Sciatic nerve (tissue), 2 donors: ENCODE results near the gene KLHL29. TPM values are rescaled to one million over a fixed set of nuclear protein-coding genes. Genes with fewer than 3 reads are reported as not detected.
A peak's percentile ranks its signal among the peaks of the same experiment; 100 is the strongest.

ENCODE experiments used
- ATAC-seq: fragments of 200-7000 bp; cut with Tn5 transposase; one replicate; pipeline ENCODE4 v1.9.1; 2020; ENCODE audit warnings: mild to moderate bottlenecking, moderate library complexity
- DNase-seq: peaks from one replicate; pipeline ENCODE4 v3.0.0-alpha.2; 2020; ENCODE audit warnings: low spot score
- intact Hi-C: fragments of 100-400 bp; cut with DNase I; formaldehyde crosslinking; loops from one replicate; pipeline ENCODE4 v1.14.2; 2022
- total RNA-seq: library from RNA; stranded (reverse); fragmentation: NEBNext Ultra II Directional; extraction: Animal tissue kit (Norgen Biotek cat#: 25700); gene quantifications from one replicate; pipeline ENCODE4 v1.2.1, GENCODE V29; 2021
- donor health status: DM: no; HTN: no; CAD: no.
- donor health status: DM: no; HTN: no; CAD: no.

Gene KLHL29
- total RNA-seq, 1 donor from 2014 or later = 31.7 TPM

DNA sequence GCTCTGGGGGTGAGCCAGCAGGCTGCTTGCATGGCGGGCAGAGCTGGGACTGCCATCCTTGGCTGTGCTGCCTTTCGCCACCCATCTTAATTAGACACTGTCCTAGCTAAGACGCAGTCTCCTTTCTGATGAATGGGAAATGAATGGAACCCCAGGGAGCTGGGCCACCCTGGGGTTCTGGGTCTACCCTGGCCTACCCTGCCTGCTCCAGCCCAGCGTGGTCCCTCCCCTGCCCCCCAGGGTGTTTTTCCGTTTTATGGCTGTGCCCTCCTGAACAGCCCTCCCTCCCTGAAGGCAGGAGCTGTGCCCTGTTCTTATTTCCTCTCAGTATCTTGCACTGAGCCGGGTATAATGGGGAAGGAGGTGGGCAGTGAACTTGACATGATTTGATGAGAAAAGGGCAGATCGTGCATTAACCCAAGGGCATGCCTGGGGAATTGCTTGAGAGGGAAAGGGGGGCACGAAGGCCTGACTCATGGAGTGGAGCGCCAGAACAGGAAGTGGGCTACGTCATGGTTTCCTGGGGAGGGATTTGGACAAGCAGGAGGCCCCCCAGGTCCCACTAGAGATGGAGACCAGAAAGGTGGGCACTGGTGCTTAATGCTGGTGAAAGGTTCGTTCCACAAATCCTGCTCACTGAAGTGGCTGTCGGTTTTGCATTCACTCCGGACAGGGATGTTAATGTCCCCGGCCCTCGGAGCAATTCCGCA lies 165.0 kb downstream of the KLHL29 start:
- intact Hi-C loops = no loop called here
- ATAC-seq (no peak), DNase-seq (no peak)

GRCh38 chr2:23550553-23550952 lies 165.6 kb downstream of the KLHL29 start:
- peak; percentile 4 for ATAC-seq
- intact Hi-C loops = no loop called here
- no peak for DNase-seq

- DNase-seq = no peak
- intact Hi-C loops = no loop called here
- ATAC-seq = no peak
Observed at GRCh38 chr2:23551875-23552274, 166.9 kb downstream of the KLHL29 start.

- DNase-seq (no peak), ATAC-seq (no peak)
- intact Hi-C loops = no loop called here
Observed at GRCh38 chr2:23553561-23553960, 168.6 kb downstream of the KLHL29 start.

DNA sequence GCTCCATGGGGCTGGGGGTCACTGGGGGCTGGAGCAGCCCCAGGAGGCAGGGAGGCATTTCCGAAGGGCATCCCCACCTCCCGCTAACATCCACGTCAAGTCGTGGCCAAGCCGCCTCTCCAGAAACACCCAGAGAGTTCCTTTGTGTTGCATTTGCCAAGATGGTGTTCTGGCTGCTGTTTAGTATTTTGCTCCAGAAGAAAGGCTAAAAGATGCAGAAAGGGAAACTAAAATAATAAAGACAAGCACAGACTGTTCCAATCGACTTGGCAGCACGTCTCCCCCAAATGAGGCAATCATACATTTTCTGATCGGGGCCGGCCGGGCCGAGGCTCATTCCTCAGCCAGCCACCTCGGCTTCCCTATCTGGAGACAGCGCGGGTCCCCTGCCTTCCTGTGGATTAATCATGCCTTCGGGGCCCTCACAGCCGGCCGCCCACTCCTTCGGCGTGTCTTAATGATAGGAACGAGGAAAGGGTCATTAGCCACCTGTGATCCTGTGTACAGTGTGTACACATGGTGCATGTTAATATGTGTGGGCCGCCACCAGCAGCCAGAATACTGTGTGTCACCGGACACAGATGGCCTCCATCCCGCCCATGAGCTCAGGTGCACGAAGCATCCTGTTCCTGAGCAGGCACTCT lies 169.2 kb downstream of the KLHL29 start:
- peak; percentile 79 for ATAC-seq
- no peak for DNase-seq
- intact Hi-C loops = no loop called here

DNA sequence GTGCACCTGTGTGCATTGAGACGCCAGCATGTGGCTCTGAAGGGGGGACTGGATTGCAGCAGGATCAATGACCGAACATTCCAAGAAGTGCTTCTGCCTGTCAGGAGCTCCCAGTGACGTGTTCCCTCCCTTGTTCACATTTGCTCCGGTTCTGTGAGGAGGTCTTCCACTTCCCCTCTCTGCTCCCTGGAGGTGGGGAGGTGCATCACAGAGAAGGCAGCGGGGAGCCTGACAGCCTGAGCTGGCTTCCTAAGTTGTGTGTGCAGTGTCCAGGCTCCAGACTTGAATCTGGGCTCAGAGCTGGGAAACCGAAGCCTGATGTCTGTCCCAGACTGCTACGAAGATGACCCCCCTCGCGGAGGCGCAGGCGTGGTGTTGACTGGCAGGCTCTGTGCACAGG lies 171.0 kb downstream of the KLHL29 start:
- DNase-seq (no peak), ATAC-seq (no peak)
- intact Hi-C loops = no loop called here

DNA sequence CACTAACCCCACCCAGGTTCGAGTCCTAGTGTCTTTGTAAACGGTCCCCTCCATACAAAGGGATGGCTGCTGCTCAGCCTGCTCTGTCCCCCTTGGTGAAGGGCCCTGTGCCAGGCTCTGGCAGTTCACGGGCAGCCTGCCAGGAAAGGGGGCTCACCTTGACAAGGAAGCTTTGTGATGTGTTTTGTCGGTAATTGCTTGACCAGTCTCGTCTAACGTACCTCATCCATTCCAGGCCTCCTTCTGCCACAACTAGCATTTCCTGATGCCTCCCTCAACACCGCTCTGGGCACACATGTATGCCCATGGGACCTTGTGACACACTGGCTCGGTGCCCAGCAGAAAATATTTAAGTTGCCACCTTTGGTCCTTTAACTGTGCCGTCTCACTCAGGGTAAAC lies 171.9 kb downstream of the KLHL29 start:
- ATAC-seq (no peak), DNase-seq (no peak)
- intact Hi-C loops = no loop called here

DNA sequence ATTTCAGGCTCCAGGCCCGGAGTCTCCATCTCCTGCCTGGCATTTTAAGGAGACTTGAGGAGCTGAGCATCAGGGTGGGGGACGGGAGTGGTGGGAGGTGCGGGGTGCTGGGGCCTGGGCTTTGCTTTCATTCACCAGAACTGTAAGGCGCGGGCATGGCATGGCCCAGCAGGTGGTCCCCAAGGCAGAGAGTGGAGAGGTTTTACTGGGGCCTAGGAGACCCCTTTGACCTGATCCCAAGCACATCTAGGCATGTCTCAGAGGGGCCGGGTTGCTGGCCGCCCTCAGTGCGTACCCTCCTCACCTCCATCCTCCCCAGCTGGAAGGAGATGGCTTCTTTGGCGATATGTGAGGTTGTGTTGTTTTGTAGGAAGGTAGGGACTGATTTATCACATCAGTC lies 172.5 kb downstream of the KLHL29 start:
- DNase-seq = no peak
- ATAC-seq = no peak
- intact Hi-C loops = no loop called here

GRCh38 chr2:23559561-23560239 lies 174.7 kb downstream of the KLHL29 start:
- ATAC-seq (no peak), DNase-seq (no peak)
- intact Hi-C loops = no loop called here

GRCh38 chr2:23561088-23561487 lies 176.1 kb downstream of the KLHL29 start:
- ATAC-seq = peak; percentile 63
- intact Hi-C loops = no loop called here
- no peak for DNase-seq

GRCh38 chr2:23561544-23561943 lies 176.6 kb downstream of the KLHL29 start:
- no peak for ATAC-seq
- intact Hi-C loops = no loop called here
- DNase-seq = no peak

DNA sequence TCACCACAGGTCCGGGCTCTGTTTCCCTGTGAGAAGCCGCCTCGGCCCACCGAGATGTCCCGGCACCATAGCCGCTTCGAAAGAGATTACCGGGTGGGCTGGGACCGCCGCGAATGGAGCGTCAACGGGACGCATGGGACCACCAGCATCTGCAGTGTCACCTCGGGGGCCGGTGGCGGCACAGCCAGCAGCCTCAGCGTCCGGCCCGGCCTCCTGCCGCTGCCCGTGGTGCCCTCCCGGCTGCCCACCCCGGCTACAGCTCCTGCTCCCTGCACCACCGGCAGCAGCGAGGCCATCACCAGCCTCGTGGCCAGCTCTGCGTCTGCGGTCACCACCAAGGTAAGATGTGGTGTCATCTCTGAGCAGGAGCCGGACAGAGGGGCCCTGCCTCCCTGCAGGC lies 177.2 kb downstream of the KLHL29 start:
- ATAC-seq (no peak), DNase-seq (no peak)
- intact Hi-C loops = no loop called here

GRCh38 chr2:23563151-23563550 lies 178.2 kb downstream of the KLHL29 start:
- ATAC-seq = no peak
- no peak for DNase-seq
- intact Hi-C loops = no loop called here

DNA sequence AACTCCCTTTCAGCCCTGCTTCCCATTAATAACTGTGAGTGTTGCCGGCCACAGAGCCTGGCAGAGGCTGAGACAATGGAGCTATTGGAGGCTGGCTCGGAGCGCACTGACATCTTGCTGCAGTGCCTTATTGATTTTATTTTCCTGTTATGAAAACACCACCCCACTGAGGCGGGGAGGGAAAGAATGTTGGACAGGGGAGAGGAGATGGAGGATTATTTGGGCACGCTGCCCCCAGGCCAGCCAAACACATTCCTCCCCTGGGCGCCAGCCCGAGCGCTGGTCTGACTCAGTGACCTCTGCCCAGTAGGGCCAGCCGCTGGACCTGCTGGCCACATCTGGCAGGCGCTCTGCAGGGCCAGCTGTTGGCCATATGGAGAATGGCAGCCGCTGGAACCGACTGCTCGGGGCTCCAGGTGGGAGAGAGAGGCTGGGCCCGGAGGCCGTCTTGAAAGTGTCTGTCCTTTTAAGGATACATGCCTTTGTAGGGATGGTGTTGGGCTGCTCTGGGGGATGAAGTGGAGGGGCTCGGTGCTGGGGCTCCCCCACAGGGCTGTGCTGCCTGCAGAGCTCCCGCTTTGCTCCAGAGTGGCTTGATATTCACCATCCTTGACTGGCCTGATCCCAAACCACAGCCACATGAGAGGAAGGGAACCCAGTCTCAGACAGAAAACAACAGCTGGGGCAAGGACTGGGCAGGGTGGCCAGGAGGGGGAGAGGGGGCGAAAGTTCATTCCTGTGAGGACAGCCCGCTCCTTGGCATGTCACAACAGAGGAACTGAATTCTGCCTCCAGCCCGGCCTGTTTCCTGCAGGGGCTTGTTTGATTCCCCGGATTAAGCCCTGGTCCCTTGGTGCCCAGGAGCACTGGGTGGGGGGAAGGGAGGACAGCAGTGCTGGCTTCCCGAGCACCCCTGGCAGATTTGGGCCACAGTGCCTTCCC lies 179.0 kb downstream of the KLHL29 start:
- DNase-seq (peak; percentile 79), ATAC-seq (peak; percentile 63)
- intact Hi-C loops = no loop called here

DNA sequence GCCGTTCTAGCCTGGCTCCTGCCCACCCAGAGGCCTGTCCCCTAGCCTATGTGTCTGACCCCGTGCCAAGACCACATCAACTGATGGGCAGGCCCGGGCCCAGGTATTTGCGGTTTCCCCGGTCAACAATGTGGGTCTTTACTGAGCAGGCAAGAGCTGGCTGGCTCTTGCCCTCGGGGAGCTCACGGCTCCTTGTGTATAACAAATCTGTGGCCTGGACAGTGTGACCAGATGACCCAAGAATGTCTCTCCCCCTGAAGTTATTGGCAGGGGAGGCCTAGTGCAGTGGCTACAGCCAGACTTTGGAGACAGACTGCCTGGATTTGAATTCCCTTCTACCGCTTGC lies 179.6 kb downstream of the KLHL29 start:
- DNase-seq = no peak
- intact Hi-C loops = no loop called here
- peak; percentile 55 for ATAC-seq

GRCh38 chr2:23565374-23565773 lies 180.4 kb downstream of the KLHL29 start:
- no peak for ATAC-seq
- intact Hi-C loops = no loop called here
- no peak for DNase-seq

DNA sequence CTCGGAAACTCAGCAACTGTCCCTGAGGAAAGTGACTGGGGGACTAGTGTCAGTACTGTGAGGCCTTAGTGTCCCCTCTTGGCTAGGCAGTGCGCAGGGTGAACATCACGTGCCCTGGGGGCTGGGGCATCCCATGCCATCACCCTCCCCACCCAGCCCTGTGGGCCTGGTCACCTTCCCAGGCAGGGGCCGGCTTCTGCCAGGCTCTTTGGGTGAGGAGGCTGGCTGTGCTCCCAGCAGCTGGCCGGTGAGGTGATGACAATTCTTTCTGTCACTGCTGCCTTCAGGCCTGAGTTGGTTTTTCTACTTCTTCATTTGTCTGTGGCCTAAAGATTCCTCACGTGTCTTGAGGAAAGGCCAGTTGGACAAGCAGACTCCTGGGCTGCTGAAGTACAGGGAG lies 180.8 kb downstream of the KLHL29 start:
- intact Hi-C loops = no loop called here
- ATAC-seq (no peak), DNase-seq (no peak)

GRCh38 chr2:23566241-23567142 lies 181.5 kb downstream of the KLHL29 start:
- ATAC-seq (peak; percentile 25), DNase-seq (no peak)
- intact Hi-C loops = no loop called here
